ENCODE data around the gene CYFIP2.

The CYFIP2 gene

DNA sequence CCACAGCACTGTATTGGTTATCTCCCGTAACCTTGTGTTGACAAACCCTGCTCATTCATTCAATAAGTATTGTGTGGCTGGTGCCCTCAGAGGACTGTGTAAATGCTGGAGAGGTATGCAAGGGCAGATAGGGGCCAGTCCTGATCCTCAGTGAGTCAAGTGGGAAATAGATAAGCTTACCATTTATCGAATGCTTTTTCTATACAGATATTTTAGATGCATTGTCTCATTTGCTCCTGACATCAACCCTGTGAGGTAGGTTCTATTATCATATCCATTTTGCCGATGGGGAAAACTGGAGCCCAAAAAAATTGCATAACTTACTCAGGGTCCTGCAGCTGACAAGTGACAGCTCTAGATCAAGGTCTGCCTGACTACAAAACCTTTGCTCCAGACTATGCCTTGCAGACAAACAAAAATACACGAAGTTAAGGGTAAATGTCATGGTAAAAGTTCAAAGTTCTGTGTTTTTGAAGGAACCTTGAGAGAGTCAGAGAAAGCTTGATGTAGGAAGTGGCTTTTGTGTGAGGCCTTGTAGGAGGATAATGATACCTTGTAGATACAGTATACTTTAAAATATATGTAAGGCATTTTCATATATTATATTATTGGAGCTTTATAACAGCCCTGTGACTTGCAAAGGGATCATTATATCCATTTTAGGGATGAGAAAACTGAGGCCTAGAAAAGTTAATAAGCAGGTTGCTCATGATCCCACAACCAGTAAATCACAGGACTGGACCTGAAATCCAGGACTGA, 22.7 kb downstream of the CYFIP2 start:
- no peak for DNase-seq (ENCODE audit: low spot score)

GRCh38 chr5:157289164-157289819, 23.4 kb downstream of the CYFIP2 start:
- no peak for DNase-seq (ENCODE audit: low spot score)

- peak; percentile 64 for DNase-seq (ENCODE audit: low spot score)
These were observed 24.4 kb downstream of the CYFIP2 start for GRCh38 chr5:157290156-157290980.

GRCh38 chr5:157290981-157291711, 25.2 kb downstream of the CYFIP2 start:
- no peak for DNase-seq (ENCODE audit: low spot score)

- DNase-seq (ENCODE audit: low spot score) = no peak
These were observed 26.7 kb downstream of the CYFIP2 start for GRCh38 chr5:157292599-157292998.

DNA sequence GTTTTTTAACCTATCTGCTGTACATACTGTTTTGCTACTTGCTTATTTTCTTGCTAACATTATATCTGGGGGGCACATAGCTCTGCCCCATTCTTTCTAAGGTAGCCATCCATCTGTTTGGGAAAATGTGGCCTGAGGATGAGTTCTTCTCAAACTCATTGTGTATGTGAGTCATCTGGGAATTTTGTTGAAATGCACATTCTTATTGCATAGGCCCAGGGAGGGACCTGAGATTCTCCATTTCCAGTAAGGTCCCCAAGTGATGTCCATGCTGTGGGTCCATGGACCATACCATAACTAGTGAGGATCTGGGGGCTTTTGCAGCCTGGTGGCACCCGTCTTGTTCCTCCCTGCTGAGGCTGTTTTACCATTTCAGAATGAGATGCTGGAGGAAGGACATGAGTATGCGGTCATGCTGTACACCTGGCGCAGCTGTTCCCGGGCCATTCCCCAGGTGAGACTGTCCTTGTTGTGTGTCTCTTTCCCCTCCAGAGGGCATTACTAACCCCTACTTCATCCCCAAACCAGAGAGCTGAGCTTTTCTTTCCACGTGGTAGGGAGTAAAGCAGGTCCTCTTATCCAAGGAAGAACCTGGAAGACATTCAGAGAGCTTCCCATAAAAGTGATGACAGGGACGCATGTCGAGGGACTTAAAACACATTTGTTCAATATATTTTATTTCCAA, 28.6 kb downstream of the CYFIP2 start:
- no peak for DNase-seq (ENCODE audit: low spot score)

DNA sequence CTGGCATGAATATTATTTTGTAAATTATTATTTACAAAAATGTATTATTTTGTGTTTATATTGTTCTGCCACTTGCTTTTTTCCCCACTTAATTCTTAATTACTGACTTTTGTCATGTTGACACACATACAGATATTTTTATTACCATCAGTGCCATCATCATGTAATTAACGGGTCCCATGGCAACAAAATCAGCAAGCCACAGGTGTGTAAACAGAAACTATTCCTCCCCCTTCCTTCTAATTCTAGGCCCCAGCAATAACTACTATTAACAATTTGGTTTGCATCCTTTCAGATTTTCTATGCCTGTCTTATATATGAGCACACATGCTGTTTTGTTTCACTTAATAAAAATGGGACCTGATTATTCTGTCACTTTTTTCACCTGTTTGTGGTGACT, 29.3 kb downstream of the CYFIP2 start:
- no peak for DNase-seq (ENCODE audit: low spot score)

DNA sequence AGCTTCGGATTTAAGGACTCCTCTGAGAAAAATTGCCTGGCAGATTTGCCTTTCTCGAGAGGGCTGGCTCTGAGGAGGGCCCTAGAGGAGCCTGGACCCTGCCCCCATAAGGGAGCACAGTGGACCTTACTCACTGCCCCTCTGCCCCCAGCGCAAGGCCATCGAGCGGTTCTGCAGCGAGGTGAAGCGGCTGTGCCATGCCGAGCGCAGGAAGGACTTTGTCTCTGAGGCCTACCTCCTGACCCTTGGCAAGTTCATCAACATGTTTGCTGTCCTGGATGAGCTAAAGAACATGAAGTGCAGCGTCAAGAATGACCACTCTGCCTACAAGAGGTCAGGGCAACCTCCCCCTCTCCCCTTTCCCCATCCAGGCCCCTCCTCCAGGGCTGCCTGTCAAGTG, 34.6 kb downstream of the CYFIP2 start:
- no peak for DNase-seq (ENCODE audit: low spot score)

GRCh38 chr5:157301066-157301465, 35.1 kb downstream of the CYFIP2 start:
- no peak for DNase-seq (ENCODE audit: low spot score)

- DNase-seq (ENCODE audit: low spot score) = no peak
These were observed 37.1 kb downstream of the CYFIP2 start for GRCh38 chr5:157303023-157303422.

- no peak for DNase-seq (ENCODE audit: low spot score)
These were observed 37.9 kb downstream of the CYFIP2 start for GRCh38 chr5:157303667-157304327.

GRCh38 chr5:157306081-157306480, 40.2 kb downstream of the CYFIP2 start:
- DNase-seq (ENCODE audit: low spot score) = no peak

DNA sequence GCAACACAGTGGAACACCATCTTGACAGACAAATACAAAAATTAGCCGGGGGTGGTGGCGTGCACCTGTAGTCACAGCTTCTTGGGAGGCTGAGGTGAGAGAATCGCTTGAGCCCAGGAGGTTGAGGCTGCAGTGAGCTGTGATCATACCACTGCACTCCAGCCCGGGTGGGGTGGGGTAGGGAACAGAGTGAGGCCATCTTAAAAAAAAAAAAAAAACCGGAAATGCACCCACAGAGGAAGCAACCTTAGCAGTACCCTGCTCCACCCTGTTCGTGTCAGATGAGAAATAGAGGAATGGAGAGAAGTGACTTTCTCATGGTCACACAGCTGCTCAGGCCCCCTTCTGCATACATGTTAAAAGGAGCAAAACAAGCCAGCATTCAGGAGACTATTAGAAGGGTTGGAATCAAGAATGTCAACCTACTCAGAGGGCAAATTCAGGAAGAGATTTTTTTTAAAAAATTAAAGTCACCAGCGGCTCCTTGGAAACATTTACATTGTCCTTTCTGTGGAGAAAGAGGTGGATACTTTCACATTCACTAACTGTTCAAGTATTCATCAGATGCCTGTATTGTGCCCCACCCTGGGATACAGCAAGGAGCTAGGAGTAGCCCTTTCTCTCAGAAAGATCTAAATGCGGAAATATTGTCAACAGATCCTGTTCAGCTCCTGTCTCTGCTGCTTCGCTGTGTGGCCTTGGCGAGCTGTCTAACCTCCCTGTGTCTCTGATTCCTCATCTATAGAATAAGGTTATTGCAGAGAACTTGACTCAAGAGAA, 41.0 kb downstream of the CYFIP2 start:
- DNase-seq (ENCODE audit: low spot score) = no peak

DNA sequence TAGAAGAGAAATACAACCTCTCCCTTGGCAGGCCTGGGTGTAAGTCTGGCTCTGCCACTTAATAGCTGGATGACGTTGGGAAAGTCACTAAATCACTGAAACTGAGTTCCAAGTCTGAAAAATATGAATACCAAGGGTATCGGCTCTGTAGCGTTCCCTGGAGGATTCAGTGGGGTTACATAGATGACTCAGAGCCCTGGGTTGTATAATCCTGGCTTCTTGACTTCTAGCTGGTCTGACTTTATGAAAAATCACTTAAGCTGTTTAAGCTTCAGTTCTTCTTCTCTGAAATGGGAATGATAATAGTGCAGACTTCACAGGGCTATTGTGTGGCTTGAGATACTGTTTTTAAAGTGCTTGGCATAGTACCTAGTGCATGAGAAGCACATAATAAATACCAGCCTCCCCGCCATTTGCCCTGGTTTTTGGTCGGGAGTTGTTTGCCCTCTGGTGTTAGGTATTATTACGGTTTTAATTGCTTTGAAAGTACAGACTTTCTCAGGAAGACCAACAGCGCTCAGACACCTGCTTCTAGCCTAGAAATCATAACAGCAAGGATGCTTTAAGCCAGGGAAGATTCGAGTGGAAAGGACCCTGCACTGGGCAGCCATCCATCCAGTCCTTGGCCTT, 43.0 kb downstream of the CYFIP2 start:
- DNase-seq (ENCODE audit: low spot score) = peak; percentile 69

DNA sequence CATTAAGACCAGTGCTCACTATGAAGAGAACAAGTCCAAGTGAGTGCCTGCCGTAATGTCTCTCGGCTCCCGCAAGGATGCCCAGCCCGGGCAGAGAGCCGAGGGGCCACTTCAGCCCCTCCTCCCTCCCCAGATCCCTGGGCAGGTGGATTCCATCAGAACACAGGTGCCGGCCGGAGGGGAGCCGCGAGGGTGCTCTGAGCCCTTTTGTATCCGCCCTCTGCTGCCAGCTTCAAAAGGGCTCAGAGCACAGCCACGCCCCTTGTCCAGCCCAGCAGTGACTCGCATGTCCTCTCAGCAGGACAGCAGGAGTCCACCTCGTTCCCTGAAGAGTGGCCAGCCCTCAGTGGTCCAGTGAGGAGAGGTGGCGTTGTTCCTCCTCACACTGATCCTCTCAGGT, 43.9 kb downstream of the CYFIP2 start:
- DNase-seq (ENCODE audit: low spot score) = peak; percentile 32

DNA sequence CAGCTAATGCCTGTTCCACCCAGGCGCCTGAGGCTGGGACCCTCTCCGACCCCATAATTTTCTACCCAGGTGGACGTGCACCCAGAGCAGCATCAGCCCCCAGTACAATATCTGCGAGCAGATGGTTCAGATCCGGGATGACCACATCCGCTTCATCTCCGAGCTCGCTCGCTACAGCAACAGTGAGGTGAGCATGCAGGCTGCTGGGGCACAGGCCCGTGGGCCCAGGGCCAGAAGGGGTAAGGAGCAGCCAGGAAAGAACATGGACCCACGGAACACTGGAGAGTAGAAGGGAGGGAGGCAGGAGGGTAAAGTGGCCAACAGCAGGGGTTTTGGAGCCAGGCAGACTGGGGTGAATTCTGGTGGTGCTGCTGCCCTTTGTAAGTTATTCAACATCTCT, 45.7 kb downstream of the CYFIP2 start:
- no peak for DNase-seq (ENCODE audit: low spot score)

DNA sequence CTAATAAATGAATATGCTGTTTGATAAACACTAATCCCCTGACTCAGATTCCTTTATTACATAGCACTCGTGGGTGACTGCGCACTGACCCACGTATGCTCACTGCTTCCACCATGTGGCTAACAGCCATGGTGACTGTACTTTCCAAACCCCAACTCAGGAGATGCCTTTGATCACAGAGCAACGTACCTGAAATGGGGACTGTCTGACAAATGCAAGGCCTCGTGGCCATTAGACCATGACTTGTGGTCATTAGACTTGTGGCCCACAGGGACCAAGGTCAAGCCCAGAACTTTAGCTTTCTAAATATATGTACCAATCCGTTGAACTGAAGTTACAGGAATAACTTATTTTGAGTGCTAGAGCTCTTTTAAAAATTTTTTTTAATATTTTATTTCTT, 46.6 kb downstream of the CYFIP2 start:
- DNase-seq (ENCODE audit: low spot score) = peak; percentile 83

GRCh38 chr5:157322581-157322980, 56.7 kb downstream of the CYFIP2 start:
- no peak for DNase-seq (ENCODE audit: low spot score)

GRCh38 chr5:157323107-157323706, 57.3 kb downstream of the CYFIP2 start:
- DNase-seq (ENCODE audit: low spot score) = no peak
